Chondrocyte (in vitro differentiated cells): ENCODE results near the gene RAP1A. TPM values are rescaled to one million over a fixed set of nuclear protein-coding genes. Genes with fewer than 3 reads are reported as not detected.

Experiments
- DNase-seq: peaks from one replicate; pipeline ENCODE4 v3.0.0; 2021; ENCODE audit warnings: mixed read lengths, low spot score
- H3K27ac Mint-ChIP-seq: one replicate; pipeline ENCODE4 v1.8.0; 2021; ENCODE audit warnings: mild to moderate bottlenecking, moderate library complexity, mixed read lengths; ENCODE audit not compliant: unreplicated experiment
- H3K27me3 Mint-ChIP-seq: 2 replicates; pipeline ENCODE4 v1.8.0; 2021; ENCODE audit warnings: low read depth, mixed read lengths
- H3K36me3 Mint-ChIP-seq: 2 replicates; pipeline ENCODE4 v1.8.0; 2021; ENCODE audit warnings: low read depth, mixed read lengths
- H3K4me1 Mint-ChIP-seq: 2 replicates; pipeline ENCODE4 v1.8.0; 2021; ENCODE audit warnings: low read depth, mild to moderate bottlenecking, mixed read lengths
- H3K4me3 Mint-ChIP-seq: one replicate; pipeline ENCODE4 v1.8.0; 2021; ENCODE audit warnings: mild to moderate bottlenecking, moderate library complexity, mixed read lengths; ENCODE audit not compliant: unreplicated experiment
- H3K9me3 Mint-ChIP-seq: 2 replicates; pipeline ENCODE4 v1.8.0; 2021; ENCODE audit warnings: low read depth, mixed read lengths
- total RNA-seq: library from RNA; stranded (reverse); gene quantifications from 3 replicates; pipeline ENCODE4 v1.2.1, GENCODE V29; 2021
- TF ChIP-seq, protein P1 (sequence below): fragments of 200-600 bp; sonication (generic); IDR thresholded peaks from 2 replicates; pipeline ENCODE4 v1.5.0; 2021; ENCODE audit warnings: antibody characterized with exemption, mild to moderate bottlenecking, moderate library complexity

Gene RAP1A
- total RNA-seq, 1 donor from 2014 or later = 60.5 TPM

GRCh38 chr1:111622166-111622565 is 2.6 kb downstream of the RAP1A start:
- H3K36me3 Mint-ChIP-seq = no peaks in the 10 kb centered on the region
- peaks cover 45% of the 10 kb centered on the region for H3K4me1 Mint-ChIP-seq
- no peaks in the 10 kb centered on the region for H3K9me3 Mint-ChIP-seq
- TF ChIP-seq, protein P1, sequence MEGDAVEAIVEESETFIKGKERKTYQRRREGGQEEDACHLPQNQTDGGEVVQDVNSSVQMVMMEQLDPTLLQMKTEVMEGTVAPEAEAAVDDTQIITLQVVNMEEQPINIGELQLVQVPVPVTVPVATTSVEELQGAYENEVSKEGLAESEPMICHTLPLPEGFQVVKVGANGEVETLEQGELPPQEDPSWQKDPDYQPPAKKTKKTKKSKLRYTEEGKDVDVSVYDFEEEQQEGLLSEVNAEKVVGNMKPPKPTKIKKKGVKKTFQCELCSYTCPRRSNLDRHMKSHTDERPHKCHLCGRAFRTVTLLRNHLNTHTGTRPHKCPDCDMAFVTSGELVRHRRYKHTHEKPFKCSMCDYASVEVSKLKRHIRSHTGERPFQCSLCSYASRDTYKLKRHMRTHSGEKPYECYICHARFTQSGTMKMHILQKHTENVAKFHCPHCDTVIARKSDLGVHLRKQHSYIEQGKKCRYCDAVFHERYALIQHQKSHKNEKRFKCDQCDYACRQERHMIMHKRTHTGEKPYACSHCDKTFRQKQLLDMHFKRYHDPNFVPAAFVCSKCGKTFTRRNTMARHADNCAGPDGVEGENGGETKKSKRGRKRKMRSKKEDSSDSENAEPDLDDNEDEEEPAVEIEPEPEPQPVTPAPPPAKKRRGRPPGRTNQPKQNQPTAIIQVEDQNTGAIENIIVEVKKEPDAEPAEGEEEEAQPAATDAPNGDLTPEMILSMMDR = no peak
- no peak for DNase-seq
- no peak overlapping the region for H3K4me3 Mint-ChIP-seq
- H3K27ac Mint-ChIP-seq = no peak overlapping the region
- no peaks in the 10 kb centered on the region for H3K27me3 Mint-ChIP-seq

GRCh38 chr1:111624382-111624781 is 4.8 kb downstream of the RAP1A start:
- H3K4me1 Mint-ChIP-seq = peaks cover 55% of the 10 kb centered on the region
- H3K9me3 Mint-ChIP-seq = no peaks in the 10 kb centered on the region

DNA sequence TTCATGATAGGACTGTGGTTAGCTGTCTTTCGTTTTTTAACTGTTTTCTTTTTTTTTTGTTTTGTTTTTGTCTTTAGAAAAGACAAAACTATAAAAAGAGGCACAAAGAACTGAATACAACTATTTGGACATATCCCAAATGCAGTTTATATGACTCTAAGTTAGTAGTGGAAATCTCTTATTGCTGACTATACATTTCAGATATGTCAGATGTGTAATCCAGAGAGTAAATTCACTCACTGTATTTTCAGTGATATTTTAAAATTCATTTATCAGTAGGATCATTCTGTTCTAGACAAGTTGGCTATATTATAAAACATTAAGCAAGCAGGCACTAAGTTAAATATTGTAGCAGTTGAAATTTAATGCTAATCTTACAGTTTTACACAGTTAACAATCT is 5.7 kb downstream of the RAP1A start:
- Mint-ChIP-seq H3K9me3 (no peaks in the 10 kb centered on the region), H3K4me3 (no peak overlapping the region), H3K27me3 (no peaks in the 10 kb centered on the region), H3K27ac (no peak overlapping the region), H3K4me1 (peaks cover 61% of the 10 kb centered on the region), H3K36me3 (no peaks in the 10 kb centered on the region)
- no peak for DNase-seq
- TF ChIP-seq, protein P1 = no peak

More at GRCh38 chr1:111624382-111624781, 4.8 kb downstream of the RAP1A start:
- no peak for DNase-seq
- TF ChIP-seq, protein P1 = no peak
- no peak overlapping the region for H3K4me3 Mint-ChIP-seq
- H3K36me3 Mint-ChIP-seq = no peaks in the 10 kb centered on the region
- H3K27ac Mint-ChIP-seq = no peak overlapping the region
- H3K27me3 Mint-ChIP-seq = no peaks in the 10 kb centered on the region

- Mint-ChIP-seq H3K4me1 (peaks cover 40% of the 10 kb centered on the region), H3K36me3 (no peaks in the 10 kb centered on the region), H3K27me3 (no peaks in the 10 kb centered on the region), H3K4me3 (no peak overlapping the region), H3K9me3 (no peaks in the 10 kb centered on the region), H3K27ac (peak overlapping the region; percentile 1)
- no peak for DNase-seq
- TF ChIP-seq, protein P1 = no peak
These were observed 8.6 kb downstream of the RAP1A start for GRCh38 chr1:111628153-111628552.

- Mint-ChIP-seq H3K4me1 (peaks cover 35% of the 10 kb centered on the region), H3K27me3 (no peaks in the 10 kb centered on the region), H3K9me3 (no peaks in the 10 kb centered on the region), H3K27ac (peak overlapping the region; percentile 4), H3K36me3 (no peaks in the 10 kb centered on the region), H3K4me3 (no peak overlapping the region)
- DNase-seq = no peak
- TF ChIP-seq, protein P1 = no peak
These were observed 9.8 kb downstream of the RAP1A start for GRCh38 chr1:111629190-111629954.
